Keratinocyte (primary cell): ENCODE measurements around the gene DLG2. TPM values are rescaled to one million over a fixed set of nuclear protein-coding genes. Genes with fewer than 3 reads are reported as not detected.

Experiments
- DNase-seq: peaks from one replicate; pipeline ENCODE4 v3.0.0-alpha.2; 2011; ENCODE audit warnings: low read depth, missing footprints, low spot score
- FAIRE-seq: peaks from 2 replicates; lab custom pipeline; 2011; peaks lifted over from hg19 to GRCh38; lab: Jason Lieb, UNC
- H2AFZ ChIP-seq: 2 replicates; pipeline ENCODE4 v1.6.0; 2012; ENCODE audit warnings: low read length, control low read depth, inconsistent platforms; ENCODE audit not compliant: control insufficient read depth
- H3K27ac ChIP-seq: 2 replicates; pipeline ENCODE4 v1.5.1; 2011; ENCODE audit warnings: low read length; ENCODE audit not compliant: control insufficient read depth, insufficient read depth
- H3K27me3 ChIP-seq: 3 replicates; pipeline ENCODE4 v1.6.0; 2011; ENCODE audit warnings: low read length; ENCODE audit not compliant: control insufficient read depth, insufficient read depth; ENCODE audit errors: extremely low read depth
- H3K36me3 ChIP-seq, 2 experiments: 2 replicates in 1 of 2; 3 replicates in 1 of 2; pipeline ENCODE4 v1.5.1; 2011; ENCODE audit warnings: low read length in 2 of 2, mild to moderate bottlenecking in 1 of 2; ENCODE audit not compliant: control insufficient read depth in 2 of 2, insufficient read depth in 2 of 2; ENCODE audit errors: extremely low read depth in 1 of 2
- H3K4me1 ChIP-seq: 3 replicates; pipeline ENCODE4 v1.5.1; 2011; ENCODE audit warnings: low read length; ENCODE audit not compliant: control insufficient read depth, insufficient read depth; ENCODE audit errors: extremely low read depth
- H3K4me2 ChIP-seq: 3 replicates; pipeline ENCODE4 v1.6.0; 2011; ENCODE audit warnings: low read depth, low read length; ENCODE audit not compliant: control insufficient read depth, insufficient read depth; ENCODE audit errors: extremely low read depth
- H3K4me3 ChIP-seq, 3 experiments: fragments of 200-600 bp in 1 of 3; sonication (generic) in 1 of 3; 2 replicates in 2 of 3; 3 replicates in 1 of 3; pipeline ENCODE4 v1.5.1; 2011 to 2016; ENCODE audit warnings: low read length in 3 of 3, mild to moderate bottlenecking in 3 of 3, control low read depth in 2 of 3, inconsistent platforms in 1 of 3, low read depth in 1 of 3, mixed read lengths in 1 of 3, mixed run types in 1 of 3, moderate library complexity in 1 of 3; ENCODE audit not compliant: control insufficient read depth in 2 of 3, insufficient read depth in 2 of 3; ENCODE audit errors: extremely low read depth in 1 of 3
- H3K79me2 ChIP-seq: 2 replicates; pipeline ENCODE4 v1.6.0; 2012; ENCODE audit warnings: low read length; ENCODE audit not compliant: control insufficient read depth, insufficient read depth
- H3K9ac ChIP-seq: 3 replicates; pipeline ENCODE4 v1.6.0; 2011; ENCODE audit warnings: low read length; ENCODE audit not compliant: control insufficient read depth, insufficient read depth; ENCODE audit errors: extremely low read depth
- H3K9me1 ChIP-seq: 3 replicates; pipeline ENCODE4 v1.6.0; 2011; ENCODE audit warnings: low read length; ENCODE audit not compliant: control insufficient read depth, insufficient read depth; ENCODE audit errors: extremely low read depth
- H3K9me3 ChIP-seq: 2 replicates; pipeline ENCODE4 v1.5.1; 2012; ENCODE audit warnings: low read depth, low read length; ENCODE audit not compliant: control insufficient read depth
- H4K20me1 ChIP-seq: 3 replicates; pipeline ENCODE4 v1.6.0; 2011; ENCODE audit warnings: low read length; ENCODE audit not compliant: control insufficient read depth, insufficient read depth; ENCODE audit errors: extremely low read depth
- CTCF ChIP-seq, 3 experiments: IDR thresholded peaks in 1 of 3; conservative IDR thresholded peaks in 1 of 3; optimal IDR thresholded peaks in 1 of 3; 2 replicates in 2 of 3; 3 replicates in 1 of 3; pipeline versions ENCODE3 to v1.5.1; 2011; ENCODE audit warnings: low read length in 3 of 3, mild to moderate bottlenecking in 3 of 3, moderate library complexity in 2 of 3, control low read depth in 1 of 3, inconsistent platforms in 1 of 3; ENCODE audit not compliant: insufficient read depth in 2 of 3; ENCODE audit errors: extremely low read depth in 1 of 3
- EZH2 ChIP-seq: IDR thresholded peaks from one replicate; pipeline ENCODE4 v1.6.1; 2012; ENCODE audit warnings: inconsistent platforms, mild to moderate bottlenecking, low read length, moderate library complexity
- dilution Hi-C: fragments of 300-500 bp; cut with MboI; formaldehyde crosslinking; loops from one replicate; pipeline ENCODE4 v1.7.0; 2020; ENCODE audit warnings: low sequenced_read_pairs; ENCODE audit not compliant: extremely low pct_ligation_motif_present
- polyA plus RNA-seq, 5 experiments: library from polyadenylated mRNA; depleted of rRNA in 3 of 5; stranded (reverse) in 3 of 5; stranded (forward) in 1 of 5; unstranded in 1 of 5; fragments of >200 nt; gene quantifications; 1 replicate in 1 of 5; 2 replicates in 3 of 5; 3 replicates in 1 of 5; pipeline versions ENCODE4 v1.2.1 to v1.2.3, GENCODE V29; 2011 to 2012; ENCODE audit warnings: missing spikeins in 2 of 5, low read depth in 1 of 5, low replicate concordance in 1 of 5

The DLG2 gene
- polyA plus RNA-seq, 1 donor (not counting 4 experiments of a cell fraction or from before 2014, with no cell fraction given): 0.55 TPM

GRCh38 chr11:85133636-85134035 lies 493.5 kb downstream of the DLG2 start:
- Histone ChIP-seq H3K79me2 (no peaks in the 10 kb centered on the region), H3K9me3 (no peaks in the 10 kb centered on the region), H3K9me1 (no peaks in the 10 kb centered on the region), H3K4me1 (no peaks in the 10 kb centered on the region), H2AFZ (no peak overlapping the region), H3K4me3 (no peak overlapping the region), H4K20me1 (no peaks in the 10 kb centered on the region), H3K27ac (no peak overlapping the region), H3K4me2 (no peak overlapping the region), H3K36me3 (no peaks in the 10 kb centered on the region), H3K9ac (no peak overlapping the region), H3K27me3 (no peaks in the 10 kb centered on the region)
- dilution Hi-C loops: no loop called here
- no peak for DNase-seq
- no peak for FAIRE-seq
- no peak for TF ChIP-seq EZH2
- no peak for TF ChIP-seq CTCF (optimal IDR thresholded peaks at IDR 0.05 in 1 of 3, IDR thresholded peaks at IDR 0.05 in 1 of 3, conservative IDR thresholded peaks at IDR 0.05 in 1 of 3; ENCODE audit: extremely low read depth in 1 of 3, insufficient read depth in 2 of 3, low read length in 3 of 3)

GRCh38 chr11:85132851-85133585 lies 494.1 kb downstream of the DLG2 start:
- Histone ChIP-seq H4K20me1 (no peaks in the 10 kb centered on the region), H3K27ac (no peak overlapping the region), H3K4me2 (no peak overlapping the region), H3K27me3 (no peaks in the 10 kb centered on the region), H3K4me1 (no peaks in the 10 kb centered on the region), H3K4me3 (no peak overlapping the region), H2AFZ (peak overlapping the region; percentile 23), H3K79me2 (no peaks in the 10 kb centered on the region), H3K9me1 (no peaks in the 10 kb centered on the region), H3K36me3 (no peaks in the 10 kb centered on the region), H3K9me3 (no peaks in the 10 kb centered on the region), H3K9ac (no peak overlapping the region)
- DNase-seq (no peak), FAIRE-seq (no peak)
- dilution Hi-C loops: no loop called here
- TF ChIP-seq EZH2 (no peak), CTCF (optimal IDR thresholded peaks at IDR 0.05 in 1 of 3, IDR thresholded peaks at IDR 0.05 in 1 of 3, conservative IDR thresholded peaks at IDR 0.05 in 1 of 3; ENCODE audit: extremely low read depth in 1 of 3, insufficient read depth in 2 of 3, low read length in 3 of 3) (no peak)
